ENCODE data around the gene PIRT.

Gene PIRT

DNA sequence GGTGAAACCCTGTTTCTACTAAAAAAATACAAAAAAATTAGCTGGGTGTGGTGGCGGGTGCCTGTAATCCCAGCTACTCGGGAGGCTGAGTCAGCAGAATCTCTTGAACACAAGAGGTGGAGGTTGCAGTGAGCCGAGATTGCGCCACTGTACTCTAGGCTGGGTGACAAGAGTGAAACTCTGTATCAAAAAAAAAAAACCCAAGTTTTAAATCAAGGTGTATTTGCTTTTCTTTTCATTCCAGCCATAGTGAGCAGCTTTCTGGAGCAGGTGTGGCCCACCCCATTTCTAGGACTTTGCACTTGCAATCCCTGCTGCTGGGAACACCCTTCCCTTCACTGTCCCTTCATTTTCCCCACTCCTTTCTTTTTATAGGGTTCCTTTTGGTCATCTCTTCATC, 62.8 kb downstream of the PIRT start:
- TF ChIP-seq, protein P1, sequence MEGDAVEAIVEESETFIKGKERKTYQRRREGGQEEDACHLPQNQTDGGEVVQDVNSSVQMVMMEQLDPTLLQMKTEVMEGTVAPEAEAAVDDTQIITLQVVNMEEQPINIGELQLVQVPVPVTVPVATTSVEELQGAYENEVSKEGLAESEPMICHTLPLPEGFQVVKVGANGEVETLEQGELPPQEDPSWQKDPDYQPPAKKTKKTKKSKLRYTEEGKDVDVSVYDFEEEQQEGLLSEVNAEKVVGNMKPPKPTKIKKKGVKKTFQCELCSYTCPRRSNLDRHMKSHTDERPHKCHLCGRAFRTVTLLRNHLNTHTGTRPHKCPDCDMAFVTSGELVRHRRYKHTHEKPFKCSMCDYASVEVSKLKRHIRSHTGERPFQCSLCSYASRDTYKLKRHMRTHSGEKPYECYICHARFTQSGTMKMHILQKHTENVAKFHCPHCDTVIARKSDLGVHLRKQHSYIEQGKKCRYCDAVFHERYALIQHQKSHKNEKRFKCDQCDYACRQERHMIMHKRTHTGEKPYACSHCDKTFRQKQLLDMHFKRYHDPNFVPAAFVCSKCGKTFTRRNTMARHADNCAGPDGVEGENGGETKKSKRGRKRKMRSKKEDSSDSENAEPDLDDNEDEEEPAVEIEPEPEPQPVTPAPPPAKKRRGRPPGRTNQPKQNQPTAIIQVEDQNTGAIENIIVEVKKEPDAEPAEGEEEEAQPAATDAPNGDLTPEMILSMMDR (IDR thresholded peaks at IDR 0.05; ENCODE audit: low read depth, low read length): no peak

DNA sequence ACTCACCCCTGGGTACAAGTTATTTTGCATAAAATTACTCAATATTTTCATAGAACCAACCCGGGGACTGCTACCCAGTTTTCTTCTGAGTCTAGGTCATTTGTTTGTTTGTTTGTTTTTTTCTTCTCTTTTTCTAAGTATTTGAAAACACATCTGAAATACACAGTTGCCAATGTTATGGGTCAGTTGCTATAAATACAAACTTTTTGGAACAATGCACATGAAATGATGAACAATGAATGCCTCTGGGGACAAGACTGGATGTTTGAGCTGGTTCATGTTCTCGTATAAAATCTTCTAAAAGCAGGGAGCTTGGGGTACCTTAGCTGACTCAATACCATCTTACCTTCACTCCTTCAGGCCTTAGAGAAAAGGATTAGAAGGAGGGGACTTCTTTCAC, 64.5 kb downstream of the PIRT start:
- TF ChIP-seq, protein P1 (IDR thresholded peaks at IDR 0.05; ENCODE audit: low read depth, low read length): no peak
- DNase-seq (ENCODE audit: extremely low read depth, low read depth): no peak

More for the DNA sequence above, 62.8 kb downstream of the PIRT start:
- no peak for DNase-seq (ENCODE audit: extremely low read depth, low read depth)

Data from AG09319 (cell line).